HG03095 (cell line): ENCODE results near the gene MAST4.

Source experiments
- ATAC-seq: cut with Tn5 transposase; IDR thresholded peaks from one replicate; pipeline ENCODE4 v1.9.1; 2021; ENCODE audit warnings: moderate library complexity; ENCODE audit not compliant: unreplicated experiment

The MAST4 gene

GRCh38 chr5:66603164-66603563, 7.0 kb downstream of the MAST4 start:
- no peak for ATAC-seq

DNA sequence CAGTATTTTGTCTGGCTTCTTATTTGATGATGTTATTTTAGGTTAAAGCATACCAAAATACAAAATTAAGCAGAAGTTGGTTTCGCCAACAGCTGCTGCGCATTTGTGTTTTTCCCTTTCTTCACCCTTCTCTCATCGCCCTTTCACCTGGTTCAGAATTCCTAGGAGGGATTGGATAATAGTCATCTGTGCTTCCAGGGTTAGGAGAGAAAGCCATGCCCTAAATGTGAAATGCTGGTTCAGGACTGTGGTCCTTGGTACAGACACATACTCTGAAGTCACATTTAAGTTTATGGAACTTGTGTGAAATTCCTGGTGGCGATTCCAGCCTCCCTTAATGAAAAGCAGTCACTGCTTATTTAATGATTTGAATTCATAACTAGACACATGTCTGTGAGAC, 7.7 kb downstream of the MAST4 start:
- ATAC-seq = no peak

- no peak for ATAC-seq
Observed at GRCh38 chr5:66606713-66607112, 10.5 kb downstream of the MAST4 start.

DNA sequence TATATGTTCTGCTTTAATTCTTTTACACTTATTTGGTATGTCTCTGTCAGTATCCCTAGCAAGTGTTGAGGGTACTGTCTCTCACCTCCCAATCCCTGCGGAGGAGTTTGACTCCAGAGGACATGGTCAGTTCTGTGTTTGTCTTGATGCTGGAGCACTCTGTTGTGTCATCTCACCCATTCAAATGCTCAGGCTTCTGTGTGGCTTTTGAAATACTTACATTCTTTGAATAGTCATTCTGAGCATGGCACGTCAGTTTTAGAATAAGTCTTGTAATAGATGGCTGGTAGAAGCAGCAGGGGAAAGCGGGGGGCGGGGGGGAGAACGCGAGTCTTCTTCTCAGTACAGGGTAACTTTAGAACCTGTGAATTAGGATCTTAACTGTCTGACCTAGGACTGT, 12.3 kb downstream of the MAST4 start:
- no peak for ATAC-seq

DNA sequence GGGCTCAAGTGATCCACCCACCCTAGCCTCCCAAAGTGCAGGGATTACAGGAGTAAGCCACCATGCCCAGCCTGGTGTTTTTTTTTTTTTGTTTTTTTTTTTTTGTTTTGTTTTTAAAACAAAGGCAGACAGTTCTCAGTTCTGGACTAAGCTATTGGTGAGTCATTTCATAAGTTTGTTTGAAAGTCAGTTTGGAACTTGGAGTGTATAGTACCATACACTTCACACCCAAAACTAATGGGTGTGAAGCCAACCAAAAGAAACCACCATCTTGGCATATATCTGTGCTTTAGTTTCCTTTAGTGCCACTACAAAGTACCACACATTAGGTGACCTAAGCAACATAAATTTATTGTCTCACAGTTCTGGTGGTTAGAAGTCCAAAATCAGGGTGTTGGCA, 13.4 kb downstream of the MAST4 start:
- ATAC-seq = no peak

DNA sequence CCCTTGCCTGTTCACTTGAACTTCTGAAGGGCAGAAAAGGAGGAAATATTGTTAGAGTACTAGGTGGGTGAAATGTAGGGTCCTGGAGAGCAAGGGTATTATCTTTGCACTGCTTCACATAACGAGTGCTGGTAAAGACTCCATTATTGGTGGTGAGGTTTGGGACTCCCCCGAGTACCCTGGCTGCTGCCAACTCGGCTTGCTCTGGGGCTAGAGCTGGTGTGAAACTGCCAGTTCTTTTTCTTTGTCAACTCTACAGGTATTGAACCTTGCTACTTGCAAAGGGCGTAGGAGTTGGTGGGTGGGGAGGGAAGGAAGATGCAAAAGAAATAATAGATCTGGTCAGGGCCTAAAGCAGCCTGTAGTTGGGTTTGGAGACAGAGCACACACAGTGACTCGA, 16.0 kb downstream of the MAST4 start:
- no peak for ATAC-seq

DNA sequence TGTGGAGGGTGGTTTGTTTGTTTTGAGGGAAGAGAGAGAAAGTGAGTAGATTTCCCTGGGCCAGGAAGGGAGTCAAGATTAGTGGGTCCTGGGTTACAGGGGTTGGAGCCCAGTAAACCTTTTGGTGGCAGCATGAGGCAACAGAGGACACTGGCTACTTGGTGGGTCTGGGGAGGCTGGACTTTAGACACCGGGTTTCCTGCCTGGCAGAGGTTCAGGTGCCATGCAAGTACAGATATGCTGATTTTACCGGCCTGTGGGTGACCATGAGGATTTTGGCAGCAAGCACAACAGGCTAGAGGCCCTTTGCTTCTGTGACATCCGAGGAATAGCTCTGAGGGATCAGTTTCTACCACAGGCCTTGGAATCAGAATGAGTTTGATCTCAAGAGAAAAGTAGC, 18.9 kb downstream of the MAST4 start:
- ATAC-seq = no peak

GRCh38 chr5:66615894-66616293, 19.7 kb downstream of the MAST4 start:
- ATAC-seq = no peak

GRCh38 chr5:66616520-66617225, 20.5 kb downstream of the MAST4 start:
- no peak for ATAC-seq

- ATAC-seq = peak; percentile 61
Observed at GRCh38 chr5:66617226-66617861, 21.2 kb downstream of the MAST4 start.

- no peak for ATAC-seq
Observed at GRCh38 chr5:66617991-66618768, 22.0 kb downstream of the MAST4 start.

GRCh38 chr5:66620711-66621110, 24.5 kb downstream of the MAST4 start:
- ATAC-seq = no peak

DNA sequence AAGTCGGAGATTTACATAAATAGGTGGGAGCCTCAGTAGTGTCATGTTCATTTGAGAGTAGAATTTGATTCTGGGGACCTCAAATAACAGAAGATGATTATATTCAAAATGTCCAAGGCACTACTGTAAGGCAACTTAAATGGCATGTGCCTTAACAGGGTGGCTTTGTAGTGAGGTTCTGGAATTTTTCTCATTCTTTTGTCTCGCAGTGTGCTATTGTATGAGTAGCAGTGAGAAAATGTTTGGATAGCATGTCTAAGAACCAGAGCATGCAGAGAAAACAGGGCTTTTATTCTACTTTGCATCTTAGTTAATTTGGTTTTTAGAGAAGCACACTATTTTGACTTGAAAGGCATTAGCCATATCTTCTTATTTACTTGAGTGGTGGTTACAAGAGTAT, 25.0 kb downstream of the MAST4 start:
- ATAC-seq = no peak

- ATAC-seq = no peak
Observed at GRCh38 chr5:66621736-66622135, 25.5 kb downstream of the MAST4 start.

- no peak for ATAC-seq
Observed at GRCh38 chr5:66628561-66628960, 32.4 kb downstream of the MAST4 start.

- ATAC-seq = no peak
Observed at GRCh38 chr5:66629446-66629845, 33.3 kb downstream of the MAST4 start.

DNA sequence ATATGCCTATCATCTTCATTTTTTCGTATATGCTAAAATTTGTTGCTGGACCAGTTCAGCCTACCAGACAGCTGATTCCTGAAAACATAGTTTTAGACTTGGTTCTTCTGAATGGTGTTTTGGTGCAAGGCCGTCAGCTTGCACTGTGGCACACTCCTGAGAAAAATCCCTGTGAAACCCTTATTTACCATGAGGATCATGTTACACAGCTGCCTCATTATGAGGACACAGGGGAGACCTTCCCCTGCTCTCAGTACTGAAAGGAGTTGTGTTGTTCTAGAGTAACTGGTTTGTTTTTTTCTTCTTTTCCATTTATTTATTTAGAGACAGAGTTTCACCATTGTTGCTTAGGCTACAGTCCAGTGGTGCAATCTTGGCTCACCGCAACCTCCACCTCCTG, 37.6 kb downstream of the MAST4 start:
- ATAC-seq = no peak

- no peak for ATAC-seq
Observed at GRCh38 chr5:66634601-66635000, 38.4 kb downstream of the MAST4 start.

- ATAC-seq = no peak
Observed at GRCh38 chr5:66637994-66638393, 41.8 kb downstream of the MAST4 start.

DNA sequence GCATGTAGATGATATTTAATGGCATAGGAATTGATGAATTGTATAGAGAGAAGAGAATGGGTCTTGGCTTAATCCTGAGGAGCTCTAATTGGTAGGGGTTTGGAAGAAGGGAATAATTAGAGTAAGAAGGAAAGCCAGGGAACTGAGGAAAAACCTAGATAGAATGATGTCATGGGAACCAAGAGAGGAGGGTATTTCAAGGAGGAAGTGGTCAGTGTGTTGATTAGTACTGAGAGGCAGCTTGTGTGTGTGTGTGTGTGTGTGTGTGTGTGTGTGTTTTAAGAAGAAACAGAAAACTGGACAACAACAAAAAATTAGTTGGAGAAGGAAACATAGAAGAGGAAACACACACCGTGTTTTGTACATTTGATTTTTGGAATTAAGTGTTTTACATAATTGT, 42.8 kb downstream of the MAST4 start:
- ATAC-seq = no peak

DNA sequence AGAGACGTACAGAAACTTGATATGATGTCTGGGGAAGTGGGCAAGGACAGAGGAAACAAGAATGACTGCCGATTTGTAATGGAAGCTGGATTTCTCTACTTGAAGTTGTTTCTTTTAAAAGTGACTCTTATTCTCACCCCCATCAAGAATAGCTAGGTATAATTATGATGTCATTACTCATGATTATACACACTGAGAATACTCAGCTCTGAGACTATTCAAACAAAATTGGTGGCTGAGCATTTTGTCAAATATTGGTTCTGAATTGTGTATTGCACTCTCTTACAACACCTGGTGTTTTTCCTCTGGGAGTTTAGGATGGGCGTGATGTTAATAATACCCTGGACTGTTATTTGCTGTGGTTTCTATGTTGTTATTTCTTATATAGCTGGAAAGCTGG, 46.3 kb downstream of the MAST4 start:
- no peak for ATAC-seq

DNA sequence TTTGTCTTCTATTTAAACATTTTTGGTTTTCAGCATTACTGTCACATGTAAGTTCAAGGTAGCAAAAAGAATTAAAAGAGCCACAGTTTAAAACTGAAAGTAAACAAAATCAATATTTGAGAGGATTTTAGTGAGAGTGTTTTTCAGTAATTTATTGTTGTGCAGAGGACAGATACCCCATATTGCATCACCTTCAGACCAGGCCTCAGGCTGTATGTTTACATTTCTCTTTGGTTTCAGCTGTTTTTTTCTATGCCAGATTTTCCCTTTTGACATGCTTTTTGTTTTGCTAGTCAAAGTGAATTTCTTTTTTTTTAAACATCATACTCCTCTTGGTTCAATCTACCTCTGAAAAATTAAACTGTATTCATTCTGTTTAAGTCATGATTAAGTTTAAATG, 47.2 kb downstream of the MAST4 start:
- ATAC-seq = no peak
